Keratinocyte (primary cell): Measurements from ENCODE around the gene ARHGEF38. TPM values are rescaled to one million over a fixed set of nuclear protein-coding genes. Genes with fewer than 3 reads are reported as not detected.

Experiments used
- DNase-seq: peaks from one replicate; pipeline ENCODE4 v3.0.0-alpha.2; 2011; ENCODE audit warnings: low read depth, missing footprints, low spot score
- FAIRE-seq: peaks from 2 replicates; lab custom pipeline; 2011; peaks lifted over from hg19 to GRCh38; lab: Jason Lieb, UNC
- H2AFZ ChIP-seq: 2 replicates; pipeline ENCODE4 v1.6.0; 2012; ENCODE audit warnings: low read length, control low read depth, inconsistent platforms; ENCODE audit not compliant: control insufficient read depth
- H3K27ac ChIP-seq: 2 replicates; pipeline ENCODE4 v1.5.1; 2011; ENCODE audit warnings: low read length; ENCODE audit not compliant: control insufficient read depth, insufficient read depth
- H3K27me3 ChIP-seq: 3 replicates; pipeline ENCODE4 v1.6.0; 2011; ENCODE audit warnings: low read length; ENCODE audit not compliant: control insufficient read depth, insufficient read depth; ENCODE audit errors: extremely low read depth
- H3K36me3 ChIP-seq, 2 experiments: 2 replicates in 1 of 2; 3 replicates in 1 of 2; pipeline ENCODE4 v1.5.1; 2011; ENCODE audit warnings: low read length in 2 of 2, mild to moderate bottlenecking in 1 of 2; ENCODE audit not compliant: control insufficient read depth in 2 of 2, insufficient read depth in 2 of 2; ENCODE audit errors: extremely low read depth in 1 of 2
- H3K4me1 ChIP-seq: 3 replicates; pipeline ENCODE4 v1.5.1; 2011; ENCODE audit warnings: low read length; ENCODE audit not compliant: control insufficient read depth, insufficient read depth; ENCODE audit errors: extremely low read depth
- H3K4me2 ChIP-seq: 3 replicates; pipeline ENCODE4 v1.6.0; 2011; ENCODE audit warnings: low read depth, low read length; ENCODE audit not compliant: control insufficient read depth, insufficient read depth; ENCODE audit errors: extremely low read depth
- H3K4me3 ChIP-seq, 3 experiments: fragments of 200-600 bp in 1 of 3; sonication (generic) in 1 of 3; 2 replicates in 2 of 3; 3 replicates in 1 of 3; pipeline ENCODE4 v1.5.1; 2011 to 2016; ENCODE audit warnings: low read length in 3 of 3, mild to moderate bottlenecking in 3 of 3, control low read depth in 2 of 3, inconsistent platforms in 1 of 3, low read depth in 1 of 3, mixed read lengths in 1 of 3, mixed run types in 1 of 3, moderate library complexity in 1 of 3; ENCODE audit not compliant: control insufficient read depth in 2 of 3, insufficient read depth in 2 of 3; ENCODE audit errors: extremely low read depth in 1 of 3
- H3K79me2 ChIP-seq: 2 replicates; pipeline ENCODE4 v1.6.0; 2012; ENCODE audit warnings: low read length; ENCODE audit not compliant: control insufficient read depth, insufficient read depth
- H3K9ac ChIP-seq: 3 replicates; pipeline ENCODE4 v1.6.0; 2011; ENCODE audit warnings: low read length; ENCODE audit not compliant: control insufficient read depth, insufficient read depth; ENCODE audit errors: extremely low read depth
- H3K9me1 ChIP-seq: 3 replicates; pipeline ENCODE4 v1.6.0; 2011; ENCODE audit warnings: low read length; ENCODE audit not compliant: control insufficient read depth, insufficient read depth; ENCODE audit errors: extremely low read depth
- H3K9me3 ChIP-seq: 2 replicates; pipeline ENCODE4 v1.5.1; 2012; ENCODE audit warnings: low read depth, low read length; ENCODE audit not compliant: control insufficient read depth
- H4K20me1 ChIP-seq: 3 replicates; pipeline ENCODE4 v1.6.0; 2011; ENCODE audit warnings: low read length; ENCODE audit not compliant: control insufficient read depth, insufficient read depth; ENCODE audit errors: extremely low read depth
- EZH2 ChIP-seq: IDR thresholded peaks from one replicate; pipeline ENCODE4 v1.6.1; 2012; ENCODE audit warnings: inconsistent platforms, mild to moderate bottlenecking, low read length, moderate library complexity
- dilution Hi-C: fragments of 300-500 bp; cut with MboI; formaldehyde crosslinking; loops from one replicate; pipeline ENCODE4 v1.7.0; 2020; ENCODE audit warnings: low sequenced_read_pairs; ENCODE audit not compliant: extremely low pct_ligation_motif_present
- polyA plus RNA-seq, 5 experiments: library from polyadenylated mRNA; depleted of rRNA in 3 of 5; stranded (reverse) in 3 of 5; stranded (forward) in 1 of 5; unstranded in 1 of 5; fragments of >200 nt; gene quantifications; 1 replicate in 1 of 5; 2 replicates in 3 of 5; 3 replicates in 1 of 5; pipeline versions ENCODE4 v1.2.1 to v1.2.3, GENCODE V29; 2011 to 2012; ENCODE audit warnings: missing spikeins in 2 of 5, low read depth in 1 of 5, low replicate concordance in 1 of 5
- TF ChIP-seq, protein P1 (sequence below), 3 experiments: IDR thresholded peaks in 1 of 3; conservative IDR thresholded peaks in 1 of 3; optimal IDR thresholded peaks in 1 of 3; 2 replicates in 2 of 3; 3 replicates in 1 of 3; pipeline versions ENCODE3 to v1.5.1; 2011; ENCODE audit warnings: low read length in 3 of 3, mild to moderate bottlenecking in 3 of 3, moderate library complexity in 2 of 3, control low read depth in 1 of 3, inconsistent platforms in 1 of 3; ENCODE audit not compliant: insufficient read depth in 2 of 3; ENCODE audit errors: extremely low read depth in 1 of 3

The ARHGEF38 gene
- polyA plus RNA-seq, 1 donor (not counting 4 experiments of a cell fraction or from before 2014, with no cell fraction given): 0.09 TPM

DNA sequence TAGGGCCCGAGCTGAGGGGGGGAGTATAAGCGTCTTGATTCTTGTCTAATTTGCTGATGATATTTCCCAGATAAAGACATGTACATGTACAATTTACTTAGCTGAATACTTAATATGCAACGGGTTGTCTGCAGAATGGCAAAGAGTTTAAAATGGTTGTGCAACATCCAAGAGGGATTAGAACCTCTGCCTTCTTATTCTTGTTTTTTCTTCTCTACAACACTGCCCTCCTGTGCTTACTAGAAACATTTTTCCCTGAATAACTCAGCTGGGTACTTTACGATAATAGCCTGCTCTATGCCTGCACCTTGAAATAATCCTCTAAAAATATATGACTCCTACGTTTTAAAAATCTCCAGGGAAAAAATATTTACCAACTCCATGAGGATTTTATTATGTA, 114.3 kb downstream of the ARHGEF38 start:
- dilution Hi-C loops: no loop called here
- Histone ChIP-seq H3K79me2 (no peaks in the 10 kb centered on the region), H3K27ac (no peak overlapping the region), H3K9ac (no peak overlapping the region), H3K36me3 (no peaks in the 10 kb centered on the region), H3K4me2 (no peak overlapping the region), H3K4me3 (no peak overlapping the region), H3K9me1 (no peaks in the 10 kb centered on the region), H4K20me1 (no peaks in the 10 kb centered on the region), H3K27me3 (no peaks in the 10 kb centered on the region), H3K4me1 (no peaks in the 10 kb centered on the region), H3K9me3 (no peaks in the 10 kb centered on the region), H2AFZ (no peak overlapping the region)
- FAIRE-seq: peak; percentile 58
- no peak for DNase-seq
- TF ChIP-seq EZH2: no peak
- TF ChIP-seq, protein P1, sequence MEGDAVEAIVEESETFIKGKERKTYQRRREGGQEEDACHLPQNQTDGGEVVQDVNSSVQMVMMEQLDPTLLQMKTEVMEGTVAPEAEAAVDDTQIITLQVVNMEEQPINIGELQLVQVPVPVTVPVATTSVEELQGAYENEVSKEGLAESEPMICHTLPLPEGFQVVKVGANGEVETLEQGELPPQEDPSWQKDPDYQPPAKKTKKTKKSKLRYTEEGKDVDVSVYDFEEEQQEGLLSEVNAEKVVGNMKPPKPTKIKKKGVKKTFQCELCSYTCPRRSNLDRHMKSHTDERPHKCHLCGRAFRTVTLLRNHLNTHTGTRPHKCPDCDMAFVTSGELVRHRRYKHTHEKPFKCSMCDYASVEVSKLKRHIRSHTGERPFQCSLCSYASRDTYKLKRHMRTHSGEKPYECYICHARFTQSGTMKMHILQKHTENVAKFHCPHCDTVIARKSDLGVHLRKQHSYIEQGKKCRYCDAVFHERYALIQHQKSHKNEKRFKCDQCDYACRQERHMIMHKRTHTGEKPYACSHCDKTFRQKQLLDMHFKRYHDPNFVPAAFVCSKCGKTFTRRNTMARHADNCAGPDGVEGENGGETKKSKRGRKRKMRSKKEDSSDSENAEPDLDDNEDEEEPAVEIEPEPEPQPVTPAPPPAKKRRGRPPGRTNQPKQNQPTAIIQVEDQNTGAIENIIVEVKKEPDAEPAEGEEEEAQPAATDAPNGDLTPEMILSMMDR (optimal IDR thresholded peaks at IDR 0.05 in 1 of 3, IDR thresholded peaks at IDR 0.05 in 1 of 3, conservative IDR thresholded peaks at IDR 0.05 in 1 of 3; ENCODE audit: extremely low read depth in 1 of 3, insufficient read depth in 2 of 3, low read length in 3 of 3): peak in 2 of 3 experiments; percentile 29 to 36

DNA sequence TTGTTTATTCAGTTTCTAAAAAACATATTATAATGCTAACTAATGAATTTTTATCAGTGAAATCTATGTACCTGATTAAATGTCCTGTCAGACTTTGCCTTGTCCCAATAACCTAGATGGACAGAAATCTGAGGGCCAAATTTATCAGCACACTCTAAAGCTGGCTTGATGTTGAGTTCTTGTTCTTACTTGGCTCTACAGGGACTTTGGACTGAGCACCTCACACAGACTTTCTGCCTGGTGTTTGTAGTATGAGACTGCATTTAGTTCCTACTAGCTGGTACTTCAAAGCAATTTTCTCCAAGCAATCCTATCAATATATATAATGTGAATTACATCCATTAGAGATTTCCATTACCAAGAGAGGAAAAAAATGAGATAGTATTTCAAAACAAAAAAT, 118.3 kb downstream of the ARHGEF38 start:
- Histone ChIP-seq H3K9me3 (no peaks in the 10 kb centered on the region), H3K79me2 (no peaks in the 10 kb centered on the region), H3K4me2 (no peak overlapping the region), H3K36me3 (no peaks in the 10 kb centered on the region), H3K27me3 (no peaks in the 10 kb centered on the region), H3K9ac (no peak overlapping the region), H3K4me1 (no peaks in the 10 kb centered on the region), H3K9me1 (no peaks in the 10 kb centered on the region), H2AFZ (no peak overlapping the region), H3K27ac (no peak overlapping the region), H3K4me3 (no peak overlapping the region), H4K20me1 (no peaks in the 10 kb centered on the region)
- TF ChIP-seq, protein P1 (optimal IDR thresholded peaks at IDR 0.05 in 1 of 3, IDR thresholded peaks at IDR 0.05 in 1 of 3, conservative IDR thresholded peaks at IDR 0.05 in 1 of 3; ENCODE audit: extremely low read depth in 1 of 3, insufficient read depth in 2 of 3, low read length in 3 of 3): no peak
- TF ChIP-seq EZH2: no peak
- no peak for FAIRE-seq
- DNase-seq: no peak
- dilution Hi-C loops: no loop called here
